IMR-90 (cell line): ENCODE measurements around the gene PHB1. TPM values are rescaled to one million over a fixed set of nuclear protein-coding genes. Genes with fewer than 3 reads are reported as not detected.

Experiments
- ATAC-seq: fragments of 200-7000 bp; cut with Tn5 transposase; 2 replicates; pipeline ENCODE4 v1.9.1; 2020; ENCODE audit warnings: low read depth, mild to moderate bottlenecking, moderate library complexity
- BruUV-seq: library from RNA; stranded (reverse); fragments of 400-500 nt; replicated peaks from 2 replicates; lab custom pipeline; 2021; lab: Mats Ljungman, UMichigan
- CTCF ChIA-PET: fragments of 300-600 bp; formaldehyde crosslinking; extraction: SDS; loops from one replicate; lab custom pipeline; 2021; ENCODE audit warnings: antibody characterized with exemption; lab: Yijun Ruan, JAX
- POLR2A ChIA-PET: fragments of 300-600 bp; sonication (Branson Sonifier 250); formaldehyde crosslinking; loops from one replicate; lab custom pipeline; 2022; ENCODE audit warnings: antibody characterized with exemption; ENCODE audit not compliant: unreplicated experiment; lab: Charles Lee
- DNase-seq: peaks from one replicate; pipeline ENCODE4 v3.0.0; 2013
- H2AFZ ChIP-seq: replicated peaks from 2 replicates; pipeline ENCODE3; 2013; ENCODE audit warnings: low read length, mild to moderate bottlenecking; ENCODE audit not compliant: poor library complexity
- H2AK5ac ChIP-seq: 2 replicates; pipeline ENCODE4 v1.6.1; 2013; ENCODE audit warnings: low read depth, low read length, inconsistent platforms
- H2AK9ac ChIP-seq: replicated peaks from 2 replicates; pipeline ENCODE3; 2013; ENCODE audit warnings: mild to moderate bottlenecking, low read depth, low read length, moderate library complexity; ENCODE audit not compliant: poor library complexity
- H2BK120ac ChIP-seq: 2 replicates; pipeline ENCODE4 v1.6.1; 2013; ENCODE audit warnings: low read depth, low read length, inconsistent platforms
- H2BK15ac ChIP-seq: 3 replicates; pipeline ENCODE4 v1.6.1; 2013; ENCODE audit warnings: low read depth, low read length, inconsistent platforms
- H2BK20ac ChIP-seq: 2 replicates; pipeline ENCODE4 v1.6.1; 2013; ENCODE audit warnings: low read depth, mild to moderate bottlenecking, inconsistent platforms, low read length, moderate library complexity
- H2BK5ac ChIP-seq: 2 replicates; pipeline ENCODE4 v1.6.1; 2013; ENCODE audit warnings: mild to moderate bottlenecking, low read depth, low read length, inconsistent platforms; ENCODE audit not compliant: poor library complexity, severe bottlenecking
- H3K14ac ChIP-seq: replicated peaks from 2 replicates; pipeline ENCODE4 v1.6.1; 2013; ENCODE audit warnings: low read depth, low read length, inconsistent platforms
- H3K18ac ChIP-seq: 2 replicates; pipeline ENCODE4 v1.6.1; 2013; ENCODE audit warnings: low read depth, low read length, control low read depth
- H3K23ac ChIP-seq: 2 replicates; pipeline ENCODE4 v1.6.1; 2013; ENCODE audit warnings: low read depth, low read length, inconsistent platforms
- H3K27ac ChIP-seq: 2 replicates; pipeline ENCODE4 v1.5.1; 2013; ENCODE audit warnings: mild to moderate bottlenecking, control low read depth, low read length; ENCODE audit not compliant: insufficient read depth
- H3K27me3 ChIP-seq: 2 replicates; pipeline ENCODE4 v1.6.1; 2013; ENCODE audit warnings: low read length; ENCODE audit not compliant: control insufficient read depth, insufficient read depth
- H3K36me3 ChIP-seq: 2 replicates; pipeline ENCODE4 v1.6.1; 2013; ENCODE audit warnings: low read length, mixed read lengths; ENCODE audit not compliant: control insufficient read depth, insufficient read depth
- H3K4ac ChIP-seq: 2 replicates; pipeline ENCODE4 v1.6.1; 2013; ENCODE audit warnings: low read depth, low read length, inconsistent platforms
- H3K4me1 ChIP-seq: 2 replicates; pipeline ENCODE4 v1.6.1; 2013; ENCODE audit warnings: low read length, mixed read lengths; ENCODE audit not compliant: control insufficient read depth, insufficient read depth
- H3K4me2 ChIP-seq: 2 replicates; pipeline ENCODE4 v1.6.1; 2013; ENCODE audit warnings: low read depth, mild to moderate bottlenecking, control low read depth, low read length, moderate library complexity
- H3K4me3 ChIP-seq: 2 replicates; pipeline ENCODE4 v1.5.1; 2013; ENCODE audit warnings: low read depth, mild to moderate bottlenecking, control low read depth, low read length, moderate library complexity; ENCODE audit not compliant: insufficient read depth
- H3K56ac ChIP-seq: 2 replicates; pipeline ENCODE4 v1.6.1; 2013; ENCODE audit warnings: low read length, inconsistent platforms; ENCODE audit not compliant: insufficient read depth; ENCODE audit errors: extremely low read depth
- H3K79me1 ChIP-seq, 2 experiments: 2 replicates each; pipeline ENCODE4 v1.6.1; 2013; ENCODE audit warnings: low read length in 2 of 2, inconsistent platforms in 1 of 2, low read depth in 1 of 2
- H3K9ac ChIP-seq: 2 replicates; pipeline ENCODE4 v1.6.1; 2013; ENCODE audit warnings: low read depth, low read length, control low read depth
- H3K9me1 ChIP-seq: 2 replicates; pipeline ENCODE4 v1.6.1; 2013; ENCODE audit warnings: low read length, inconsistent platforms; ENCODE audit not compliant: insufficient read depth
- H3K9me3 ChIP-seq: 2 replicates; pipeline ENCODE4 v1.6.1; 2013; ENCODE audit warnings: low read length; ENCODE audit not compliant: control insufficient read depth, insufficient read depth
- H4K20me1 ChIP-seq: 2 replicates; pipeline ENCODE4 v1.6.1; 2013; ENCODE audit warnings: low read length, inconsistent platforms; ENCODE audit not compliant: insufficient read depth
- H4K5ac ChIP-seq: 2 replicates; pipeline ENCODE4 v1.6.1; 2013; ENCODE audit warnings: mild to moderate bottlenecking, low read depth, low read length, control low read depth
- H4K8ac ChIP-seq, 2 experiments: 2 replicates each; pipeline ENCODE4 v1.6.1; 2013; ENCODE audit warnings: low read depth in 2 of 2, low read length in 2 of 2, control low read depth in 1 of 2, inconsistent platforms in 1 of 2
- H4K91ac ChIP-seq: 2 replicates; pipeline ENCODE4 v1.6.1; 2013; ENCODE audit warnings: low read depth, low read length, inconsistent platforms; ENCODE audit not compliant: insufficient read depth
- CEBPB ChIP-seq: IDR thresholded peaks from 2 replicates; pipeline ENCODE4 v1.6.1; 2012; ENCODE audit warnings: low read depth, low read length, improper control_type of control experiment
- CTCF ChIP-seq: conservative IDR thresholded peaks from 2 replicates; pipeline ENCODE4 v1.5.1; 2012; ENCODE audit warnings: mild to moderate bottlenecking, low read depth, low read length, improper control_type of control experiment
- FOS ChIP-seq: fragments of 150-350 bp; IDR thresholded peaks from 2 replicates; pipeline ENCODE4 v1.6.1; 2016; ENCODE audit warnings: low read depth, low read length
- MAFK ChIP-seq: IDR thresholded peaks from 2 replicates; pipeline ENCODE4 v1.6.1; 2012; ENCODE audit warnings: low read depth, low read length, improper control_type of control experiment
- MAZ ChIP-seq: IDR thresholded peaks from 2 replicates; pipeline ENCODE4 v1.6.1; 2012; ENCODE audit warnings: low read depth, mild to moderate bottlenecking, low read length, improper control_type of control experiment, moderate library complexity, borderline replicate concordance
- MXI1 ChIP-seq: IDR thresholded peaks from 2 replicates; pipeline ENCODE4 v1.6.1; 2012; ENCODE audit warnings: low read depth, mild to moderate bottlenecking, low read length, moderate library complexity, borderline replicate concordance
- NFE2L2 ChIP-seq: fragments of 150-350 bp; IDR thresholded peaks from 2 replicates; pipeline ENCODE4 v1.6.1; 2016; ENCODE audit warnings: low read depth, mild to moderate bottlenecking, low read length
- POLR2A ChIP-seq: IDR thresholded peaks from 2 replicates; pipeline ENCODE4 v1.6.1; 2012; ENCODE audit warnings: mild to moderate bottlenecking, low read depth, low read length
- RAD21 ChIP-seq: IDR thresholded peaks from 2 replicates; pipeline ENCODE4 v1.6.1; 2012; ENCODE audit warnings: low read length, improper control_type of control experiment
- RFX5 ChIP-seq: IDR thresholded peaks from 2 replicates; pipeline ENCODE4 v1.8.0; 2012; ENCODE audit warnings: low read depth, mild to moderate bottlenecking, low read length, moderate library complexity
- SMC3 ChIP-seq: fragments of 150-350 bp; IDR thresholded peaks from 2 replicates; pipeline ENCODE4 v1.6.1; 2016; ENCODE audit warnings: low read depth, mild to moderate bottlenecking, antibody characterized with exemption, low read length, moderate library complexity
- WGBS, 2 experiments: methylation state at CpG; one replicate each; pipeline versions ENCODE4 v1.1.5 to v1.1.7; 2013; ENCODE audit warnings: missing lambda C conversion rate in 2 of 2; ENCODE audit not compliant: insufficient read length in 1 of 2; ENCODE audit errors: extremely low coverage in 2 of 2; 5-methylcytosine and 5-hydroxymethylcytosine counted together
- dilution Hi-C: fragments of 300-500 bp; cut with HindIII; formaldehyde crosslinking; loops from one replicate; pipeline ENCODE4 v1.14.3; 2018; ENCODE audit warnings: low sequenced_read_pairs; ENCODE audit not compliant: unreplicated experiment
- in situ Hi-C: fragments of 300-500 bp; cut with MboI; formaldehyde crosslinking; loops from 3 replicates; pipeline ENCODE4 v1.14.3; 2019; ENCODE audit warnings: low sequenced_read_pairs, inconsistent platforms, mixed read lengths
- intact Hi-C: fragments of 100-400 bp; cut with micrococcal nuclease; formaldehyde crosslinking; loops from 2 replicates; pipeline ENCODE4 v1.10.0; 2022
- polyA plus RNA-seq, 3 experiments: library from polyadenylated mRNA; depleted of rRNA; stranded (reverse); fragments of >200 nt; gene quantifications; 2 replicates each; pipeline ENCODE4 v1.2.3, GENCODE V29; 2012; ENCODE audit warnings: low replicate concordance in 1 of 3
- total RNA-seq: library from RNA; depleted of rRNA; stranded (reverse); fragments of >200 nt; gene quantifications from 2 replicates; pipeline ENCODE4 v1.2.3, GENCODE V29; 2012

PHB1 gene
- total and polyA plus RNA-seq, 2 of the 4 experiments (the other 2 are of a cell fraction): 283 to 294 TPM

GRCh38 chr17:49373115-49373514 is 41.6 kb downstream of the PHB1 start:
- no peak overlapping the region for H2BK5ac ChIP-seq
- no peak overlapping the region for H2BK15ac ChIP-seq
- ChIA-PET CTCF (no interaction called here), POLR2A (no interaction called here)
- in situ Hi-C loops (no loop called here), intact Hi-C loops (no loop called here), dilution Hi-C loops (no loop called here)
- no peak for ATAC-seq
- no peak overlapping the region for H4K5ac ChIP-seq
- H3K4ac ChIP-seq: no peak overlapping the region
- no peak overlapping the region for H3K27ac ChIP-seq
- H3K27me3 ChIP-seq: peaks cover 4% of the 10 kb centered on the region; the same call in 1 of the 2 replicates
- no peak overlapping the region for H2AK9ac ChIP-seq
- H3K36me3 ChIP-seq: no peaks in the 10 kb centered on the region
- H4K8ac ChIP-seq: no peak overlapping the region
- no peaks in the 10 kb centered on the region for H3K9me3 ChIP-seq
- no peak overlapping the region for H2AFZ ChIP-seq
- no peaks in the 10 kb centered on the region for H3K9me1 ChIP-seq
- H3K18ac ChIP-seq: no peak overlapping the region
- H3K14ac ChIP-seq: no peak overlapping the region
- no peak overlapping the region for H3K4me2 ChIP-seq
- no peaks in the 10 kb centered on the region for H4K20me1 ChIP-seq
- TF ChIP-seq FOS: no peak
- TF ChIP-seq NFE2L2: no peak
- TF ChIP-seq CTCF: no peak
- TF ChIP-seq POLR2A: no peak
- no peak for TF ChIP-seq RFX5
- no peak for TF ChIP-seq MXI1
- no peak for TF ChIP-seq MAZ
- no peak for TF ChIP-seq MAFK
- no peak for TF ChIP-seq SMC3
- no peak for TF ChIP-seq CEBPB
- TF ChIP-seq RAD21: no peak
- no peak overlapping the region for H4K91ac ChIP-seq
- H3K56ac ChIP-seq: no peak overlapping the region
- no peak overlapping the region for H3K9ac ChIP-seq
- no peak overlapping the region for H2BK120ac ChIP-seq
- no peaks in the 10 kb centered on the region; the same call in 1 of the 2 replicates for H3K4me1 ChIP-seq
- H3K79me1 ChIP-seq: no peaks in the 10 kb centered on the region
- no peak overlapping the region for H2BK20ac ChIP-seq
- DNase-seq: no peak
- H2AK5ac ChIP-seq: no peak overlapping the region
- 50% methylated on average over 2 of the region's 6 CpGs; no CpG with 5 or more reads in 1 of the 2 experiments for WGBS, 2 experiments
- H3K4me3 ChIP-seq: no peak overlapping the region
- BruUV-seq: no TSS peak
- no peak overlapping the region for H3K23ac ChIP-seq
